Hematopoietic multipotent progenitor cell (in vitro differentiated cells): ENCODE data around the gene PPDPF. TPM values are rescaled to one million over a fixed set of nuclear protein-coding genes. Genes with fewer than 3 reads are reported as not detected.

Experiments used
- total RNA-seq: library from RNA; depleted of rRNA; stranded (reverse); fragments of >200 nt; gene quantifications from one replicate; pipeline ENCODE4 v1.2.3, GENCODE V29; 2012

Gene PPDPF
- total RNA-seq, 1 donor: 87.3 TPM

Other genes starting within 250 kb of the PPDPF start
- gene ARFGAP1, start 248.0 kb upstream of the PPDPF start, total RNA-seq: 60.9 TPM
- not detected for gene COL20A1, start 227.6 kb upstream of the PPDPF start, total RNA-seq
- gene CHRNA4, start 159.4 kb upstream of the PPDPF start, total RNA-seq: not detected
- gene KCNQ2, start 48.1 kb upstream of the PPDPF start, total RNA-seq: 0.27 TPM
- 0.27 TPM for gene EEF1A2, start 21.7 kb upstream of the PPDPF start, total RNA-seq
- gene PTK6, start 16.6 kb downstream of the PPDPF start, total RNA-seq: under 0.01 TPM
- not detected for gene SRMS, start 27.0 kb downstream of the PPDPF start, total RNA-seq
- gene FNDC11, start 33.4 kb downstream of the PPDPF start, total RNA-seq: 1.3 TPM
- 69.7 TPM for gene HELZ2, start 53.5 kb downstream of the PPDPF start, total RNA-seq
- gene GMEB2, start 106.3 kb downstream of the PPDPF start, total RNA-seq: 11.8 TPM
- 97.2 TPM for gene STMN3, start 132.7 kb downstream of the PPDPF start, total RNA-seq
- gene RTEL1, start 137.5 kb downstream of the PPDPF start, total RNA-seq: 13.5 TPM
- 0.54 TPM for gene TNFRSF6B, start 175.9 kb downstream of the PPDPF start, total RNA-seq
- 52.0 TPM for gene ARFRP1, start 187.2 kb downstream of the PPDPF start, total RNA-seq
- gene ZGPAT, start 187.3 kb downstream of the PPDPF start, total RNA-seq: 33.4 TPM
- gene LIME1, start 215.9 kb downstream of the PPDPF start, total RNA-seq: 15.6 TPM
- gene SLC2A4RG, start 219.0 kb downstream of the PPDPF start, total RNA-seq: 14.3 TPM